Astrocyte of the cerebellum (primary cell): ENCODE results near the gene TCF21.

Experiments
- DNase-seq: peaks from one replicate; pipeline ENCODE4 v3.0.0-alpha.2; 2011; ENCODE audit warnings: low read depth
- H3K4me3 ChIP-seq: 2 replicates; pipeline ENCODE4 v1.5.1; 2011; ENCODE audit warnings: mild to moderate bottlenecking, low read depth, low read length, moderate library complexity
- CTCF ChIP-seq: IDR thresholded peaks from 2 replicates; pipeline ENCODE4 v1.5.1; 2012; ENCODE audit warnings: low read length, low read depth, moderate library complexity, mild to moderate bottlenecking; ENCODE audit errors: missing control alignments
- in situ Hi-C: cut with HindIII; loops from 2 replicates; pipeline ENCODE4 v1.10.0; 2017; ENCODE audit warnings: low sequenced_read_pairs

The TCF21 gene

GRCh38 chr6:133888929-133889556, at the start of gene TCF21:
TSS of gene TCF21 (plus strand) at chr6:133889113. CDS start at chr6:133889398, 285 bp downstream.
- TF ChIP-seq CTCF, result no peak
- H3K4me3 ChIP-seq, result peak within 1 kb of the TSS; percentile 48
- no peak for DNase-seq
- in situ Hi-C loops, result no loop called here

GRCh38 chr6:133841176-133841575, 47.7 kb upstream of the TCF21 start:
- H3K4me3 ChIP-seq, result no peak overlapping the region
- no peak for TF ChIP-seq CTCF
- no peak for DNase-seq
- in situ Hi-C loops, result no loop called here

GRCh38 chr6:133843098-133843497, 45.8 kb upstream of the TCF21 start:
- TF ChIP-seq CTCF, result no peak
- in situ Hi-C loops, result no loop called here
- no peak for DNase-seq
- no peak overlapping the region for H3K4me3 ChIP-seq

GRCh38 chr6:133844709-133845108, 44.2 kb upstream of the TCF21 start:
- in situ Hi-C loops, result no loop called here
- no peak for TF ChIP-seq CTCF
- DNase-seq, result no peak
- no peak overlapping the region for H3K4me3 ChIP-seq

- TF ChIP-seq CTCF, result no peak
- in situ Hi-C loops, result no loop called here
- no peak overlapping the region for H3K4me3 ChIP-seq
- DNase-seq, result no peak
Observed at GRCh38 chr6:133854041-133854363, 34.9 kb upstream of the TCF21 start.

- no peak for DNase-seq
- peak overlapping the region; percentile 22 for H3K4me3 ChIP-seq
- TF ChIP-seq CTCF, result no peak
Observed at GRCh38 chr6:133854364-133855275, 34.3 kb upstream of the TCF21 start.

More at GRCh38 chr6:133854364-133855275, 34.3 kb upstream of the TCF21 start:
- in situ Hi-C loops, result no loop called here
